HepG2 (cell line): Measurements from ENCODE around the gene AFG1L. TPM values are rescaled to one million over a fixed set of nuclear protein-coding genes. Genes with fewer than 3 reads are reported as not detected.

Experiments used
- ADNP ChIP-seq: sonication (generic); formaldehyde crosslinking; IDR thresholded peaks from 2 replicates; pipeline ENCODE4 v1.4.0; 2020; ENCODE audit warnings: missing genetic modification reagents
- AGO1 ChIP-seq: fragments of 200-400 bp; formaldehyde crosslinking; IDR thresholded peaks from 2 replicates; pipeline ENCODE4 v1.6.1; 2017; ENCODE audit warnings: mild to moderate bottlenecking, low read depth, low read length, moderate library complexity; ENCODE audit not compliant: poor library complexity, severe bottlenecking
- CAMTA2 ChIP-seq: sonication (generic); formaldehyde crosslinking; IDR thresholded peaks from 2 replicates; pipeline ENCODE4 v1.4.0; 2020; ENCODE audit warnings: mild to moderate bottlenecking, missing genetic modification reagents, borderline replicate concordance
- CC2D1A ChIP-seq: sonication (generic); formaldehyde crosslinking; IDR thresholded peaks from 2 replicates; pipeline ENCODE4 v1.8.1; 2023; ENCODE audit warnings: mild to moderate bottlenecking, missing genetic modification reagents
- GATAD2A ChIP-seq: IDR thresholded peaks from 2 replicates; pipeline ENCODE4 v1.6.1; 2016
- HDAC2 ChIP-seq: sonication (generic); formaldehyde crosslinking; IDR thresholded peaks from 2 replicates; pipeline ENCODE4 v1.4.0; 2020; ENCODE audit warnings: missing genetic modification reagents
- KDM3A ChIP-seq: IDR thresholded peaks from 2 replicates; pipeline ENCODE4 v1.6.1; 2018; ENCODE audit warnings: low read depth, missing compliant biosample characterization
- KLF9 ChIP-seq: IDR thresholded peaks from 2 replicates; pipeline ENCODE4 v1.6.1; 2016; ENCODE audit warnings: low read depth
- LRRFIP1 ChIP-seq: sonication (generic); formaldehyde crosslinking; conservative IDR thresholded peaks from 2 replicates; pipeline ENCODE4 v1.4.0; 2020; ENCODE audit warnings: missing genetic modification reagents
- MAFG ChIP-seq: sonication (generic); formaldehyde crosslinking; IDR thresholded peaks from 2 replicates; pipeline ENCODE4 v1.5.1; 2020; ENCODE audit warnings: mild to moderate bottlenecking, missing genetic modification reagents
- MBNL3 ChIP-seq: fragments of 250-450 bp; sonication (Bioruptor Pico); conservative IDR thresholded peaks from 2 replicates; pipeline ENCODE4 v1.8.0; 2022; ENCODE audit warnings: mild to moderate bottlenecking, inconsistent platforms
- NFE2L2 ChIP-seq: fragments of 150-350 bp; IDR thresholded peaks from 2 replicates; pipeline ENCODE4 v1.6.1; 2014; ENCODE audit warnings: low read length
- POLR2AphosphoS5 ChIP-seq: IDR thresholded peaks from 2 replicates; pipeline ENCODE4 v1.6.1; 2012; ENCODE audit warnings: low read depth, low read length
- RXRA ChIP-seq: sonication (generic); formaldehyde crosslinking; IDR thresholded peaks from 2 replicates; pipeline ENCODE4 v1.5.1; 2020; ENCODE audit warnings: missing genetic modification reagents
- SIN3B ChIP-seq: fragments of 150-350 bp; IDR thresholded peaks from 2 replicates; pipeline ENCODE4 v1.6.1; 2014; ENCODE audit warnings: low read length
- SMARCE1 ChIP-seq: fragments of 450-650 bp; IDR thresholded peaks from 2 replicates; pipeline ENCODE4 v1.6.1; 2017; ENCODE audit warnings: borderline replicate concordance
- ZBTB38 ChIP-seq: sonication (generic); formaldehyde crosslinking; IDR thresholded peaks from 2 replicates; pipeline ENCODE4 v1.5.1; 2020; ENCODE audit warnings: mild to moderate bottlenecking, missing genetic modification reagents
- ZFP90 ChIP-seq: sonication (generic); formaldehyde crosslinking; IDR thresholded peaks from 2 replicates; pipeline ENCODE4 v1.8.0; 2022; ENCODE audit warnings: missing genetic modification reagents, mild to moderate bottlenecking, inconsistent platforms, borderline replicate concordance
- ZMAT5 ChIP-seq: sonication (generic); formaldehyde crosslinking; IDR thresholded peaks from 2 replicates; pipeline ENCODE4 v1.5.0; 2020; ENCODE audit warnings: mild to moderate bottlenecking, low read depth, missing genetic modification reagents, borderline replicate concordance
- ZNF326 ChIP-seq: sonication (generic); formaldehyde crosslinking; IDR thresholded peaks from 2 replicates; pipeline ENCODE4 v1.4.0; 2020; ENCODE audit warnings: missing genetic modification reagents, borderline replicate concordance
- ZNF484 ChIP-seq: sonication (generic); formaldehyde crosslinking; IDR thresholded peaks from 2 replicates; pipeline ENCODE4 v1.5.1; 2020; ENCODE audit warnings: mild to moderate bottlenecking, low read depth, missing genetic modification reagents, borderline replicate concordance
- ZNF543 ChIP-seq: sonication (generic); formaldehyde crosslinking; IDR thresholded peaks from 2 replicates; pipeline ENCODE4 v1.4.0; 2020; ENCODE audit warnings: mild to moderate bottlenecking, missing genetic modification reagents
- ZNF550 ChIP-seq: sonication (generic); formaldehyde crosslinking; IDR thresholded peaks from 2 replicates; pipeline ENCODE4 v1.4.0; 2020; ENCODE audit warnings: mild to moderate bottlenecking, missing genetic modification reagents, borderline replicate concordance
- ZNF761 ChIP-seq: sonication (generic); formaldehyde crosslinking; conservative IDR thresholded peaks from 2 replicates; pipeline ENCODE4 v1.4.0; 2020; ENCODE audit warnings: mild to moderate bottlenecking, missing genetic modification reagents
- polyA plus RNA-seq, 8 experiments: library from polyadenylated mRNA; depleted of rRNA in 3 of 8; stranded (reverse) in 7 of 8; unstranded in 1 of 8; fragments of >200 nt; fragmentation: Illumina TruSeq in 4 of 8; extraction: Trizol in 4 of 8; gene quantifications; 2 replicates each; pipeline versions ENCODE4 v1.2.1 to v1.2.3, GENCODE V29; 2011 to 2016; ENCODE audit warnings: low read depth in 4 of 8, missing spikeins in 1 of 8, mixed read lengths in 1 of 8; ENCODE audit not compliant: insufficient read depth in 1 of 8
- total RNA-seq, 5 experiments: library from RNA; depleted of rRNA; stranded (reverse); fragments of >200 nt; fragmentation: Illumina TruSeq; extraction: Trizol; gene quantifications; 2 replicates each; pipeline ENCODE4 v1.2.3, GENCODE V29; 2016; ENCODE audit warnings: low read depth in 1 of 5
- TF ChIP-seq, protein P1 (sequence below): IDR thresholded peaks from 2 replicates; pipeline ENCODE4 v1.6.1; 2016; ENCODE audit warnings: low read depth, control low read depth
- TF ChIP-seq, protein P2 (sequence below): sonication (generic); formaldehyde crosslinking; IDR thresholded peaks from 2 replicates; pipeline ENCODE4 v1.9.0; 2022; ENCODE audit warnings: low read depth, missing genetic modification reagents

AFG1L gene
- total and polyA plus RNA-seq, 2 of the 13 experiments (the other 11 are each of a cell fraction or from before 2014, with no cell fraction given), result 3.1 to 14.0 TPM

- TF ChIP-seq, protein P1, sequence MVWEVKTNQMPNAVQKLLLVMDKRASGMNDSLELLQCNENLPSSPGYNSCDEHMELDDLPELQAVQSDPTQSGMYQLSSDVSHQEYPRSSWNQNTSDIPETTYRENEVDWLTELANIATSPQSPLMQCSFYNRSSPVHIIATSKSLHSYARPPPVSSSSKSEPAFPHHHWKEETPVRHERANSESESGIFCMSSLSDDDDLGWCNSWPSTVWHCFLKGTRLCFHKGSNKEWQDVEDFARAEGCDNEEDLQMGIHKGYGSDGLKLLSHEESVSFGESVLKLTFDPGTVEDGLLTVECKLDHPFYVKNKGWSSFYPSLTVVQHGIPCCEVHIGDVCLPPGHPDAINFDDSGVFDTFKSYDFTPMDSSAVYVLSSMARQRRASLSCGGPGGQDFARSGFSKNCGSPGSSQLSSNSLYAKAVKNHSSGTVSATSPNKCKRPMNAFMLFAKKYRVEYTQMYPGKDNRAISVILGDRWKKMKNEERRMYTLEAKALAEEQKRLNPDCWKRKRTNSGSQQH (CRISPR knock-in tag), result no peak
- no peak for TF ChIP-seq CAMTA2 (CRISPR knock-in tag)
- no peak for TF ChIP-seq SMARCE1
- TF ChIP-seq ZNF484 (CRISPR knock-in tag), result no peak
- no peak for TF ChIP-seq RXRA (CRISPR knock-in tag)
- TF ChIP-seq, protein P2, sequence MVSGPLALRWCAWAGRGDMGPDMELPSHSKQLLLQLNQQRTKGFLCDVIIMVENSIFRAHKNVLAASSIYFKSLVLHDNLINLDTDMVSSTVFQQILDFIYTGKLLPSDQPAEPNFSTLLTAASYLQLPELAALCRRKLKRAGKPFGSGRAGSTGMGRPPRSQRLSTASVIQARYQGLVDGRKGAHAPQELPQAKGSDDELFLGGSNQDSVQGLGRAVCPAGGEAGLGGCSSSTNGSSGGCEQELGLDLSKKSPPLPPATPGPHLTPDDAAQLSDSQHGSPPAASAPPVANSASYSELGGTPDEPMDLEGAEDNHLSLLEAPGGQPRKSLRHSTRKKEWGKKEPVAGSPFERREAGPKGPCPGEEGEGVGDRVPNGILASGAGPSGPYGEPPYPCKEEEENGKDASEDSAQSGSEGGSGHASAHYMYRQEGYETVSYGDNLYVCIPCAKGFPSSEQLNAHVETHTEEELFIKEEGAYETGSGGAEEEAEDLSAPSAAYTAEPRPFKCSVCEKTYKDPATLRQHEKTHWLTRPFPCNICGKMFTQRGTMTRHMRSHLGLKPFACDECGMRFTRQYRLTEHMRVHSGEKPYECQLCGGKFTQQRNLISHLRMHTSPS (CRISPR knock-in tag), result no peak
- no peak for TF ChIP-seq ZNF550 (CRISPR knock-in tag)
- no peak for TF ChIP-seq LRRFIP1 (CRISPR knock-in tag)
- TF ChIP-seq SIN3B, result no peak
- TF ChIP-seq ZNF543 (CRISPR knock-in tag), result no peak
- TF ChIP-seq ZBTB38, result peak; percentile 13; the same call in 1 of the 2 replicates
- peak; percentile 43; the same call in 1 of the 2 replicates for TF ChIP-seq HDAC2 (CRISPR knock-in tag)
- no peak for TF ChIP-seq MBNL3 (CRISPR knock-in tag)
- TF ChIP-seq MAFG (CRISPR knock-in tag), result no peak
- no peak for TF ChIP-seq KLF9 (CRISPR knock-in tag)
- TF ChIP-seq POLR2AphosphoS5, result peak; percentile 87
- no peak for TF ChIP-seq AGO1
- TF ChIP-seq NFE2L2, result no peak
- TF ChIP-seq ADNP, result no peak
- TF ChIP-seq GATAD2A (CRISPR knock-in tag), result no peak
- TF ChIP-seq ZNF326 (CRISPR knock-in tag), result no peak
- TF ChIP-seq CC2D1A (CRISPR knock-in tag), result no peak
- TF ChIP-seq ZMAT5 (CRISPR knock-in tag), result no peak
- no peak; the same call in 1 of the 2 replicates for TF ChIP-seq ZFP90
- no peak for TF ChIP-seq ZNF761 (CRISPR knock-in tag)
- TF ChIP-seq KDM3A (CRISPR knock-in tag), result no peak; the same call in 1 of the 2 replicates
These were observed 264.4 kb downstream of the AFG1L start (continued) for GRCh38 chr6:108559097-108559883.
